Prostate gland (tissue), 2 donors: ENCODE results near the gene TMEM219. TPM values are rescaled to one million over a fixed set of nuclear protein-coding genes. Genes with fewer than 3 reads are reported as not detected.

Experiments
- DNase-seq: peaks from one replicate; pipeline ENCODE4 v3.0.0-alpha.2; 2019; ENCODE audit warnings: low spot score
- H3K27ac ChIP-seq, 2 donors: fragments of 200-600 bp; sonication (generic); 2 replicates each; pipeline ENCODE4 v1.5.1; 2017 to 2019
- H3K27me3 ChIP-seq: fragments of 200-600 bp; sonication (generic); replicated peaks from 2 replicates; pipeline ENCODE4 v1.5.1; 2019; ENCODE audit not compliant: insufficient read depth
- H3K36me3 ChIP-seq, 2 donors: fragments of 200-600 bp; sonication (generic); 1 replicate in 1 of 2; 2 replicates in 1 of 2; pipeline versions ENCODE4 v1.5.1 to v1.8.1; 2017 to 2019
- H3K4me1 ChIP-seq: fragments of 200-600 bp; sonication (generic); replicated peaks from 2 replicates; pipeline ENCODE4 v1.5.1; 2019
- H3K4me3 ChIP-seq, 2 donors: fragments of 200-600 bp; sonication (generic); 2 replicates each; pipeline ENCODE4 v1.5.1; 2017 to 2019
- H3K9me3 ChIP-seq: fragments of 200-600 bp; sonication (generic); 2 replicates; pipeline ENCODE4 v1.5.1; 2017
- CTCF ChIP-seq, 4 experiments: fragments of 200-600 bp in 2 of 4; fragments of 450-650 bp in 2 of 4; sonication (generic) in 2 of 4; IDR thresholded peaks; 1 replicate in 3 of 4; 2 replicates in 1 of 4; pipeline ENCODE4 v1.5.1; 2016 to 2019; ENCODE audit warnings: antibody characterized with exemption in 4 of 4, mild to moderate bottlenecking in 2 of 4, moderate library complexity in 2 of 4
- POLR2A ChIP-seq: fragments of 450-650 bp; IDR thresholded peaks from one replicate; pipeline ENCODE4 v1.6.1; 2016; ENCODE audit warnings: antibody characterized with exemption, mild to moderate bottlenecking
- POLR2AphosphoS5 ChIP-seq: sonication (generic); formaldehyde crosslinking; IDR thresholded peaks from one replicate; pipeline ENCODE4 v1.6.1; 2017; ENCODE audit warnings: antibody characterized with exemption
- WGBS: methylation state at CpG from one replicate; pipeline ENCODE4 v1.1.5; 2018; 5-methylcytosine and 5-hydroxymethylcytosine counted together
- intact Hi-C: fragments of 100-400 bp; cut with DNase I; formaldehyde crosslinking; loops from one replicate; pipeline ENCODE4 v1.14.2; 2022
- total RNA-seq, 2 donors: library from RNA; depleted of rRNA; stranded (reverse); fragments of >200 nt; gene quantifications; one replicate each; pipeline ENCODE4 v1.1.0, GENCODE V29; 2016

Gene TMEM219
- total RNA-seq, 2 donors from 2014 or later = 188 to 218 TPM

GRCh38 chr16:29993191-29993902 lies 31.5 kb downstream of the TMEM219 start:
- Histone ChIP-seq H3K4me1 (peaks cover 10% of the 10 kb centered on the region), H3K27me3 (no peaks in the 10 kb centered on the region), H3K36me3 (peaks cover 0 to 6% of the 10 kb centered on the region in 2 donors), H3K9me3 (no peaks in the 10 kb centered on the region), H3K4me3 (no peak overlapping the region), H3K27ac (no peak overlapping the region)
- no peak for TF ChIP-seq POLR2A
- TF ChIP-seq POLR2AphosphoS5 = no peak
- TF ChIP-seq CTCF (IDR thresholded peaks at IDR 0.05) = no peak
- no peak for DNase-seq
- intact Hi-C loops = loop anchor here (10.0 kb wide), 1 partner anchor 69 kb away; the partner anchor contains the start of gene KCTD13
- WGBS = 87% methylated on average over 25 of the region's 25 CpGs

GRCh38 chr16:29993903-29994599 lies 32.2 kb downstream of the TMEM219 start:
- intact Hi-C loops = loop anchor here (10.0 kb wide), 1 partner anchor 69 kb away; the partner anchor contains the start of gene KCTD13
- H3K4me3 ChIP-seq = no peak overlapping the region
- TF ChIP-seq POLR2A = no peak
- no peak for TF ChIP-seq CTCF (IDR thresholded peaks at IDR 0.05)
- no peak for TF ChIP-seq POLR2AphosphoS5
- peaks cover 0 to 6% of the 10 kb centered on the region in 2 donors for H3K36me3 ChIP-seq
- DNase-seq = no peak
- no peaks in the 10 kb centered on the region for H3K9me3 ChIP-seq
- WGBS = 81% methylated on average over 9 of the region's 9 CpGs
- no peaks in the 10 kb centered on the region for H3K27me3 ChIP-seq
- H3K4me1 ChIP-seq = peaks cover 10% of the 10 kb centered on the region
- H3K27ac ChIP-seq = no peak overlapping the region

GRCh38 chr16:29994600-29995323 lies 32.9 kb downstream of the TMEM219 start:
- Histone ChIP-seq H3K9me3 (no peaks in the 10 kb centered on the region), H3K4me1 (peaks cover 10% of the 10 kb centered on the region), H3K27me3 (no peaks in the 10 kb centered on the region), H3K36me3 (peaks cover 0 to 2% of the 10 kb centered on the region in 2 donors), H3K4me3 (peak overlapping the region; percentile 68 to 78), H3K27ac (peak overlapping the region; percentile 94 to 95)
- 8% methylated on average over 23 of the region's 24 CpGs for WGBS
- intact Hi-C loops = loop anchor here (5.0 to 10.0 kb wide), 2 partner anchors 70 to 182 kb away; partner anchors contain the start of genes KCTD13 and PRRT2
- TF ChIP-seq POLR2A = no peak
- no peak for TF ChIP-seq POLR2AphosphoS5
- TF ChIP-seq CTCF (IDR thresholded peaks at IDR 0.05) = no peak
- DNase-seq = no peak

GRCh38 chr16:29995324-29995910 lies 33.5 kb downstream of the TMEM219 start, which contains the start of gene HIRIP3:
Gene HIRIP3 (minus strand): TSS chr16:29995617. CDS start chr16:29995605, 12 bp downstream.
- no peaks in the 10 kb centered on the region for H3K27me3 ChIP-seq
- intact Hi-C loops = loop anchor here (5.0 to 10.0 kb wide), 2 partner anchors 71 to 183 kb away; partner anchors contain the start of genes KCTD13 and PRRT2
- TF ChIP-seq POLR2A (no peak), POLR2AphosphoS5 (peak; percentile 75)

More at GRCh38 chr16:29995324-29995910, 33.5 kb downstream of the TMEM219 start, which contains the start of gene HIRIP3:
- DNase-seq = peak; percentile 75
- under 1% methylated on average over 52 of the region's 53 CpGs for WGBS
- Histone ChIP-seq H3K27ac (peak within 1 kb of the TSS; percentile 94 to 95), H3K4me1 (peaks cover 10% of the 10 kb centered on the region), H3K36me3 (no peaks in the 10 kb centered on the region), H3K9me3 (no peaks in the 10 kb centered on the region), H3K4me3 (peak within 1 kb of the TSS; percentile 68 to 78)
